Heart left ventricle (tissue), 13 donors: ENCODE data around the gene RFPL4AL1.

ENCODE experiments used
- POLR2A ChIP-seq, 2 donors: fragments of 450-650 bp; IDR thresholded peaks; one replicate each; pipeline ENCODE4 v1.6.1; 2017; ENCODE audit warnings: antibody characterized with exemption in 2 of 2, mild to moderate bottlenecking in 2 of 2, moderate library complexity in 2 of 2
- TF ChIP-seq, protein P1 (sequence below), 12 donors: fragments of 200-600 bp; sonication (generic) in 4 of 12; IDR thresholded peaks; one replicate each; pipeline versions ENCODE4 v1.5.0 to v1.8.0; 2018 to 2022; ENCODE audit warnings: antibody characterized with exemption in 12 of 12, mild to moderate bottlenecking in 5 of 12
- donor health status: ischemic (EF 13 %, LVEDD 7.1; RV severe dilation, severe dysfunction).
- donor health status: DM: no; HTN: yes; CAD: no.
- donor health status: DM: no; HTN: no; CAD: no.
- donor health status: ischemic (EF 25% LVEDD 6.9; RV normal size, moderate dysfunction).
- donor health status: ischemic (EF 25% LVEDD 5.7; RV mildly dilated, moderate dysfunction).
- donor health status: ischemic (EF 35%, LVEDD 5.7; RV mildly dilated, moderate dysfunction).
- donor health status: nonischemic (EF 11% LVEDD 7.7; RV severe dilation, severe dysfunction).
- donor health status: DM: yes; HTN: yes; CAD: no.
- donor health status: PGD.
- donor health status: ischemic (EF 29% LVEDD 5.4; RV normal size, mild dysfunction).
- donor health status: nonischemic (EF 23%, LVEDD 6.1; RV moderate dilation, normal function).

DNA sequence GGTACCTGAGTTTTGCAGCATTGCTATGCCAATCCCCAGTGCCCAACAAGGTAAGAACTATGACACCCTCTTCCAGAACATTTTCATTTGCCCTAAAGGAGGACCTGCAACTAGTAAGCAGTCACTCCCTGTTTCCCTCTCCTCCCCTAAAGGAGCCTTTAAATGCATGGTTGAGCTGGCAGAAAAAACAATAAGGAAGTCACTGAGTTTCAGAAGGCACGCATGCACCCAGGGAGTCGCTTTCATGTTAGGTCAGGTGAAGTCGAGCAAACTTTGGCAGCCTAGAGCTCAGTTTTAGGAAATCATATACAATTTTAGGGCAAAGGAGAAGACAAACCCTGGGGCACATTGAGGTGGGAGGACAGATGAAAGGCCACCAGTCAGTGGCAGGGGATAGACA lies 51.1 kb downstream of the RFPL4AL1 start:
- TF ChIP-seq, protein P1, sequence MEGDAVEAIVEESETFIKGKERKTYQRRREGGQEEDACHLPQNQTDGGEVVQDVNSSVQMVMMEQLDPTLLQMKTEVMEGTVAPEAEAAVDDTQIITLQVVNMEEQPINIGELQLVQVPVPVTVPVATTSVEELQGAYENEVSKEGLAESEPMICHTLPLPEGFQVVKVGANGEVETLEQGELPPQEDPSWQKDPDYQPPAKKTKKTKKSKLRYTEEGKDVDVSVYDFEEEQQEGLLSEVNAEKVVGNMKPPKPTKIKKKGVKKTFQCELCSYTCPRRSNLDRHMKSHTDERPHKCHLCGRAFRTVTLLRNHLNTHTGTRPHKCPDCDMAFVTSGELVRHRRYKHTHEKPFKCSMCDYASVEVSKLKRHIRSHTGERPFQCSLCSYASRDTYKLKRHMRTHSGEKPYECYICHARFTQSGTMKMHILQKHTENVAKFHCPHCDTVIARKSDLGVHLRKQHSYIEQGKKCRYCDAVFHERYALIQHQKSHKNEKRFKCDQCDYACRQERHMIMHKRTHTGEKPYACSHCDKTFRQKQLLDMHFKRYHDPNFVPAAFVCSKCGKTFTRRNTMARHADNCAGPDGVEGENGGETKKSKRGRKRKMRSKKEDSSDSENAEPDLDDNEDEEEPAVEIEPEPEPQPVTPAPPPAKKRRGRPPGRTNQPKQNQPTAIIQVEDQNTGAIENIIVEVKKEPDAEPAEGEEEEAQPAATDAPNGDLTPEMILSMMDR (IDR thresholded peaks at IDR 0.05) = no peak
- TF ChIP-seq POLR2A (IDR thresholded peaks at IDR 0.05) = no peak
